ENCODE results near the gene ITGAD. TPM values are rescaled to one million over a fixed set of nuclear protein-coding genes. Genes with fewer than 3 reads are reported as not detected.

The ITGAD gene
- total RNA-seq: not detected in 2 replicates

GRCh38 chr16:31393056-31393455, at the start of gene ITGAD:
ITGAD (plus strand) TSS chr16:31393335; CDS start chr16:31393361, 26 bp downstream.

DNA sequence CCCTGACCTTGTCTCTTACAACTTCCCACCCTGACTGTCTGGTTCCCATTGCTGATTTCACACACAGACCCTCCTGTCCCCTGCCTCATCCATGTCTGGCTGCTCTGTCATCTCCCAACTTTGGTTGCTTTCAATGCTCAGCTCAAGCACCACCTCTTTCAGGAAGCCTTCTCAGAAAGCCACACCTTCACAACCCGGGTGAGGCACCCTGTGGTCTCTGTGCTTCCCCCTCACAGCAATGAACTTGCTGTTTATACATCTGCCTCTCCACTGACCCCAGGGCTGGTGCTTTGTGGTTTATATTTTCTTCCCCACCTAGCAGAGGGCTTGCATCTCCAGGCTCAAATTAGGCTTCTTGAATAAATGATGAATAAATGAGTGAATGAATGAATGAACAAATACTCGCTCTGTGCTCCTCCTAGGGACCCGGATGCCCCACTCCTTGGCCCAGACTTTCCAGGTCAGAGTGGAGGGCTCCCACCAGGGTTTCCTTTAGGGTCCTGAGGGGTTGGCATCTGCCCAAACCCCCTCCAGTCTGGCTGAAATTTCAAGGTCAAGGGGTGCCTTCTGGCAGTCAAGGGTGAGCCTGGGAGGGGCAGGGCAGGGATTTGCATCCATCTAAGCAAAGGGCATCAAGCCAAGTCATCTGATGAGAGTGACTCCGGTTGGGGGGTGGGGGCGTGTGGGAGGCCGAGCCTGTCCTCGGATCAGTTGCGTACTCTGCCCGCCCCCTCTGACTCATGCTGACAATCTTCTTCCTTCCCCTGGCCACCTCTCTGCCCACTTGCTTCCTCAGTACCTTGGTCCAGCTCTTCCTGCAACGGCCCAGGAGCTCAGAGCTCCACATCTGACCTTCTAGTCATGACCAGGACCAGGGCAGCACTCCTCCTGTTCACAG, 38.5 kb upstream of the ITGAD start, which contains the start of gene ITGAX:
ITGAX (plus strand) TSS at position 783 of the 898 bp plus-strand sequence; CDS start at position 862, 79 bp downstream.

DNA sequence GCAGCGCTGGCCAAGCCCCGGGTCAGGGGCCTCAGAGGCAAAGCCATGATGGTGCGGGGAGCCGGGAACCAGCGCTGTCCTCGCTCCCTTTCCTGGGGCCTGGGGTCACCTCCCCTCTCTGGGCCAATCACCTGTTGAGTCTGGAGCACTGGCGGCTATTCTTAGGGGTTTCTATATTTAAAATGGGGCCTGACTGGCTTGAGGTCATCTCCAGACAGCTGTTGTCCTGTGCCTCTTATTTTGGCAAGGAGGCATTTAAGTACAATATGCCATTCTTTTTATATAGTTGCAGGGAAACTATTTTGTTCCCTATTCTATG, 35.1 kb downstream of the ITGAD start, which contains the start of gene COX6A2:
COX6A2 (minus strand) TSS at position 82 of the 319 bp plus-strand sequence; CDS start at position 47, 35 bp downstream.

DNA sequence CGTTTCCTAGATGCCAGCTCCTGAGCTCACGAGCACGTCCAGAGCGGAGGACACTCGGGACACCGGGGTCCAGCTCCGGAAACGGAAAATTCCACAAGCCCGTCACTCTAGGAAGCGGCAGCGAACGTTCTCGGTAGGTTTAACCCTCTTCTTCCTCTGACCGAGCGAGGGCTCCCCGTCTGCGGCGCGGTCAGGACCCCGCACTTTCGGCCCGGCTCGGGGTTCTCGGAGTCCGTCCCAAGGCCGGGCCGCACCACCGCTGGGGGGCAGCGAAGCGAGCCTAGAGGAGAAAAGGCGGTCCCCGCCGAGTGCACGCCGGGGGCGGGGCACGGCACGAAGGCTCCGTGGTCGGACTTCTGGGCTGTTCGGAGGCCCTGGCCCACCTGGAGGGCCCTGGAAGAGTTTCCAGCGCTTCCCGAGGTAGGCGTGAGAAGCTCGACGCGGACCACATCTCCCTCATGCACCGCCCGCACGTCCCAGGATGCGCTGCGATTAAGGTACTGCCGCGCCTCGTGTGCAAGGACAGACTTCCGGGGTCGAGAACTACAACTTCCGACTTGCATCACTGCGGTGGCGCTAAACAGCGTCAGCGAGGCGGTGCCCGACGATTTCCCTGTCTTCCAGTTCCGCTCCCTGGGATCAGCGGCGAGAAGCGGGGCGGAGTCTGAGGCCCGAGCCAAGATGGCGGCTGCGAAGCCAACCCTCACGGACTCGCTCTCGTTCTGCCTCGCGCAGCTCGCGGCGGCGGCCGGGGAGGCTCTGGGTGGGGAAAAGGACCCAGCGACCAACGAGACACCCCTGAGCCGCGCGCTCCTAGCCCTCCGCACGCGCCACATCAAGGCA, 65.9 kb downstream of the ITGAD start, which contains the start of gene ARMC5:
ARMC5 (plus strand) TSS at position 658 of the 843 bp plus-strand sequence; CDS start at position 682, 24 bp downstream.

GRCh38 chr16:31471875-31472708, 79.0 kb downstream of the ITGAD start, which contains the start of gene TGFB1I1:
TGFB1I1 (plus strand) TSS chr16:31472152; CDS start chr16:31472189, 37 bp downstream.

Other genes with a start within 250 kb of the ITGAD start
- 0.22 and 0.91 TPM in 2 replicates for gene PRSS36, start 243.3 kb upstream of the ITGAD start, total RNA-seq
- 39.7 and 45.1 TPM in 2 replicates for gene FUS, start 213.2 kb upstream of the ITGAD start, total RNA-seq
- gene PYCARD, start 190.6 kb upstream of the ITGAD start, total RNA-seq: 42.3 and 43.9 TPM in 2 replicates
- not detected in 2 replicates for gene TRIM72, start 179.2 kb upstream of the ITGAD start, total RNA-seq
- gene PYDC1, start 176.2 kb upstream of the ITGAD start, total RNA-seq: not detected in 2 replicates
- not detected in 2 replicates for gene ITGAM, start 133.4 kb upstream of the ITGAD start, total RNA-seq
- gene ITGAX, start 38.2 kb upstream of the ITGAD start, total RNA-seq: under 0.01 and 0.52 TPM in 2 replicates
- gene COX6A2, start 35.0 kb downstream of the ITGAD start, total RNA-seq: not detected in 2 replicates
- gene ZNF843, start 49.5 kb downstream of the ITGAD start, total RNA-seq: 1.2 and 1.4 TPM in 2 replicates
- 9.0 and 10.4 TPM in 2 replicates for gene ARMC5, start 66.2 kb downstream of the ITGAD start, total RNA-seq
- 46.3 and 54.0 TPM in 2 replicates for gene TGFB1I1, start 78.8 kb downstream of the ITGAD start, total RNA-seq
- gene SLC5A2, start 89.8 kb downstream of the ITGAD start, total RNA-seq: not detected in 2 replicates
- gene RUSF1, start 115.1 kb downstream of the ITGAD start, total RNA-seq: 42.0 and 52.5 TPM in 2 replicates
- not detected in 2 replicates for gene AHSP, start 134.6 kb downstream of the ITGAD start, total RNA-seq

All from articular chondrocyte of knee joint (primary cell).